ENCODE measurements around the gene GSTT4.
"Not testable (repeated sequence)": the region's sequence is repeated elsewhere in the genome, so short reads cannot be mapped to it uniquely, and the experiment has no call there.

Gene GSTT4

GRCh38 chr22:24003887-24004286 lies 1.4 kb downstream of the GSTT4 start:
- TF ChIP-seq ZFX (IDR thresholded peaks at IDR 0.05): no peak
- no peak overlapping the region for H3K27ac ChIP-seq

DNA sequence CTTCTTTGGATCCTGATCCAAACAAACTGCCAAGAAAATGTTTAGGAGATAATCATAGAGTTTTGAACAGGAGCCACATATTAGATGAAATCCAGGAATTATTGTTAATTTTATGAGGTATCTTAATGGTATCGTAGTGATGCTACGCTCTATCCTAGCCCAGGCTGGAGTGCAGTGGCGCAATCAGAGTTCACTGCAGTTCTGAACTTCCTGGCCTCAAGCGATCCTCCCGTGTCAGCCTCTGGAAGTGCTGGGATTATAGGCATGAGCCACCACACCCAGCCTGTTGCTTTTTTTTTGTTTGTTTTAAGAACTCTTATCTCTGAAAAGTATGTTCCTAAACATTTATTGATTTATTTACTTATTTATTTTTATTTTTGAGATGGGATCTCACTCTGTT lies 2.4 kb downstream of the GSTT4 start:
- no peak overlapping the region for H3K27ac ChIP-seq
- TF ChIP-seq, protein P1, sequence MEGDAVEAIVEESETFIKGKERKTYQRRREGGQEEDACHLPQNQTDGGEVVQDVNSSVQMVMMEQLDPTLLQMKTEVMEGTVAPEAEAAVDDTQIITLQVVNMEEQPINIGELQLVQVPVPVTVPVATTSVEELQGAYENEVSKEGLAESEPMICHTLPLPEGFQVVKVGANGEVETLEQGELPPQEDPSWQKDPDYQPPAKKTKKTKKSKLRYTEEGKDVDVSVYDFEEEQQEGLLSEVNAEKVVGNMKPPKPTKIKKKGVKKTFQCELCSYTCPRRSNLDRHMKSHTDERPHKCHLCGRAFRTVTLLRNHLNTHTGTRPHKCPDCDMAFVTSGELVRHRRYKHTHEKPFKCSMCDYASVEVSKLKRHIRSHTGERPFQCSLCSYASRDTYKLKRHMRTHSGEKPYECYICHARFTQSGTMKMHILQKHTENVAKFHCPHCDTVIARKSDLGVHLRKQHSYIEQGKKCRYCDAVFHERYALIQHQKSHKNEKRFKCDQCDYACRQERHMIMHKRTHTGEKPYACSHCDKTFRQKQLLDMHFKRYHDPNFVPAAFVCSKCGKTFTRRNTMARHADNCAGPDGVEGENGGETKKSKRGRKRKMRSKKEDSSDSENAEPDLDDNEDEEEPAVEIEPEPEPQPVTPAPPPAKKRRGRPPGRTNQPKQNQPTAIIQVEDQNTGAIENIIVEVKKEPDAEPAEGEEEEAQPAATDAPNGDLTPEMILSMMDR (conservative IDR thresholded peaks at IDR 0.05): no peak
- no peak for TF ChIP-seq ZFX (IDR thresholded peaks at IDR 0.05)

DNA sequence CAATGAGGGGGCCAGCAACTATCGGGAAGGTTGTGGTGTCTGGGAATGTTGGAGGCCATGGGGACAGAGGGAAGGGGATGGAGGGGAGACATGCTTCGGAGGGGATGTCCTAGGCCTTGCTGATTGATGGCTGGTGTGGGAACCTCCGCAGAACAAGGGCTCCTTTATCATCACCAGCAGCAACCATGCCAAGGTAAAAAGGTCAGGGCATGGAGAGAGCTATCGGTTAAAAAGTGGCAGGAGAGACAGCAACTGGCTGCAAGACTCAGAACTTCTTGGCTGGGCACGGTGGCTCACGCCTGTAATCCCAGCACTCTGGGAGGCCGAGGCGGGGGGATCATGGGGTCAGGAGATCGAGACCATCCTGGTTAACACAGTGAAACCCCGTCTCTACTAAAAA lies 3.0 kb downstream of the GSTT4 start:
- H3K27ac ChIP-seq: no peak overlapping the region
- TF ChIP-seq ZFX (IDR thresholded peaks at IDR 0.05): no peak
- TF ChIP-seq, protein P1 (conservative IDR thresholded peaks at IDR 0.05): no peak

- no peak for TF ChIP-seq ZFX (IDR thresholded peaks at IDR 0.05)
- TF ChIP-seq, protein P1 (conservative IDR thresholded peaks at IDR 0.05): no peak
- no peak overlapping the region for H3K27ac ChIP-seq
Measured at GRCh38 chr22:24001314-24001713, 3.9 kb downstream of the GSTT4 start.

DNA sequence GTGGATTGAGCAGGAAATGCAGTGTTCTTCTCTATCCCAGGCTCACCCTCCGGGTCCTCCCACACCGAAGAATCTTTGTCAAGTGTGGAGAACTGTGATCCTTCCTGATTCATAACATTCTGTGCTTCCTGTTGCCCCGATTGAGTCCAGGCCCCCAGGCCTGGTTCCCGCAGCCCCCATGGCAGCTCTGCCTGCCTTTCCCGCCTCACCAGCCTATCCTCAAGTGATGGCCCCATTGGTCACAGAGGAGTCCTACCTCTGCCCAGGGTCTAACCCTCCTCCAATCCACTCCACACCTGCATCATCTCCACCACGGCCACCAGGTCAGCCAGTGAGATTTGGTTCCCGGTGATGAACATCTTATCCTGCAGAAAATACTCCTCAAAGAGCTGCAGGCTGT lies 5.5 kb downstream of the GSTT4 start:
- not testable (repeated sequence) for H3K27ac ChIP-seq

DNA sequence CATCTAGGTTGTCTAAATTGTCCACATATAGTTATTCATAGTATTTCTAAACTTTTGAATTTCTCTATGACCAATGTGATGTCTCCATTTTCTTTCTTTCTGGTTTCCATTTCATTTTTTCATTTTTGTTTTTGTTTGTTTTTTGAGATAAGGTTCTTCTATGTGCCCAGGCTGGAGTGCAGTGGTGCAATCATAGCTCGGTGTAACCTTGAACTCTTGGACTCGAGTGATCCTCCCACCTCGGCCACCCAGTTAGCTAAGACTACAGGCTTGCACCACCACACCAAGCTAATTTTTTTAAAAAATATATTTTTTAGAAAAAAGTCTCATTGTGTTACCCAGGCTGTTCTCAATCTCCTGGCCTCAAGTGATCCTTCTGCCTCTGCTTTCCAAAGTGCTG lies 8.2 kb downstream of the GSTT4 start:
- H3K27ac ChIP-seq: no peak overlapping the region
- TF ChIP-seq ZFX (IDR thresholded peaks at IDR 0.05): no peak
- TF ChIP-seq, protein P1 (conservative IDR thresholded peaks at IDR 0.05): no peak

DNA sequence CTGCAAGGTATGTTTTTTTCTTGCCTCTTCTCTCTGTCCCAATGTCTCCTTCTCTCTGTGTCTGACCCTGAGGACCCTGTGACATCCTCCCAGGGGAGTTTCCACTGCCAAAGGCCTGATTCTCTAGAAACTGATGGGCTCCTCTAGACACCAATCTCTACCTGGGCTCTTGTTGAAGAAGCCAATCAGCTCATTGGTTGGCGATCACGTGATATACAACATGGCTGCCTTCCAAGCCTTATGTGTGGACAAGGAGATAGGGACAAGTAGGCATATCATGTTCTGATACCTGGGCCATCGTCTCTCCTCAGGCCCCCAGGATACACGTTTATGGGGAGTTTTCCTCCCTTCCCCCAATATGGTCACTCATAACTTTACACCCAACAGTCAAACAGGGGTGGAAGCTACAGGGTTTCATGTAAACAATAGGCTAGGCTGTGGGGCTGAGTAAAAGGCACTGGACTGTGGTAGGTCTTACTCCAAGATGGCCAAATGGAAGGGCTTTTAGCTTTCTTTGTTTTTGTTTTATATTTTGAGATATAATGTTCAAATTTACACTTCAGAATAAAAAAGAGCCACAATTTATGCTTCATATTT lies 11.6 kb downstream of the GSTT4 start:
- H3K27ac ChIP-seq: not testable (repeated sequence)

GRCh38 chr22:23993080-23993479 lies 12.2 kb downstream of the GSTT4 start:
- not testable (repeated sequence) for H3K27ac ChIP-seq

GRCh38 chr22:23989583-23990244 lies 15.5 kb downstream of the GSTT4 start:
- H3K27ac ChIP-seq: not testable (repeated sequence)

DNA sequence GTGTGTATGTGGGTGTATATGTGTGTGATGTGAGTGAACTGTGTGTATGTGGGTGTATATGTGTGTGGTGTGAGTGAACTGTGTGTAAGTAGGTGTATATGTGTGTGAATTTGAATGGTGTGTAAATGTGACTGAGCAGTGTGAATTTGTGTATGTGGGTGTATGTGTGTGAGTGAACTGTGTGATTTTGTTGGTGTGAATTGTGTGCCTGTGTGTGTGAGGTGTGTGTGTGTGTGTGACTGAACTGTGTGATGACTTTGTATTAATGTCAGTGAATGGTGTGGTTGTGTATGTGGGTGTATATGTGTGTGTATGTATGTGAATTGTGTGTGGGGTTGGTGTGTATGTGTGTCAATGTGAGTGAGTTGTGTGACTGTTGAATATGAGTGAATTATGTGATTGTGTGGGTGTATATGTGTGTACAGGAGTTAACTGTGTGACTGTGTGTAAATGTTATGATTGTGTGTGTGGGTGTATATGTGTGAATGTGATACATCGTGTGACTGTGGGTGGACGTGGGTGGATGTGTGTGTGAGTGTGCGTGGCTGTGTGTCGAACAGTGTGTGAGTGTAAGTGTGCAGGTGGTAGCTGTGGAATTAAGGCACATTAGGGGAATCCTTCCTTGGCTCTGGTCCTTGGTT lies 18.6 kb downstream of the GSTT4 start:
- H3K27ac ChIP-seq: not testable (repeated sequence)

- H3K27ac ChIP-seq: not testable (repeated sequence)
Measured at GRCh38 chr22:23986089-23986488, 19.2 kb downstream of the GSTT4 start.
